SK-N-SH (cell line): ENCODE data around the gene RFTN1. TPM values are rescaled to one million over a fixed set of nuclear protein-coding genes. Genes with fewer than 3 reads are reported as not detected.
A peak's percentile ranks its signal among the peaks of the same experiment; 100 is the strongest.

Source experiments
- CTCF ChIA-PET: fragments of 300-600, 350-600 bp; formaldehyde crosslinking; extraction: SDS; loops from one replicate; lab custom pipeline; 2021; lab: Yijun Ruan, JAX
- POLR2A ChIA-PET: fragments of 350-600 bp; sonication (Branson Sonifier 250); formaldehyde crosslinking; extraction: SDS; loops from one replicate; lab custom pipeline; 2020; ENCODE audit warnings: antibody characterized with exemption, inconsistent platforms; lab: Yijun Ruan, JAX
- DNase-seq: peaks from one replicate; pipeline ENCODE4 v3.0.0; 2012
- H2AFZ ChIP-seq: fragments of 200-600 bp; sonication (generic); 2 replicates; pipeline ENCODE4 v1.8.1; 2016; ENCODE audit warnings: antibody characterized with exemption, mild to moderate bottlenecking, low read depth
- H3F3A ChIP-seq: fragments of 200-600 bp; sonication (generic); replicated peaks from 2 replicates; pipeline ENCODE3; 2016; ENCODE audit warnings: antibody characterized with exemption, mild to moderate bottlenecking; ENCODE audit not compliant: insufficient read depth
- H3K27ac ChIP-seq, 2 experiments: fragments of 200-500 bp in 1 of 2; fragments of 200-600 bp in 1 of 2; sonication (Bioruptor generic) in 1 of 2; sonication (generic), shearing (Covaris generic) in 1 of 2; 2 replicates each; pipeline versions ENCODE4 v1.5.1 to v1.6.1; 2014 to 2016; ENCODE audit warnings: low read depth in 2 of 2, inconsistent platforms in 1 of 2, low read length in 1 of 2, mild to moderate bottlenecking in 1 of 2, mixed read lengths in 1 of 2
- H3K27me3 ChIP-seq: fragments of 200-600 bp; sonication (generic), shearing (Covaris generic); 2 replicates; pipeline ENCODE4 v1.6.1; 2016; ENCODE audit warnings: mixed run types; ENCODE audit not compliant: insufficient read depth
- H3K36me3 ChIP-seq, 2 experiments: fragments of 200-500 bp in 1 of 2; fragments of 200-600 bp in 1 of 2; sonication (Bioruptor generic) in 1 of 2; sonication (generic) in 1 of 2; replicated peaks in 1 of 2; 2 replicates each; pipeline versions ENCODE3 to v1.5.1; 2014 to 2016; ENCODE audit warnings: low read length in 1 of 2, mild to moderate bottlenecking in 1 of 2; ENCODE audit not compliant: insufficient read depth in 2 of 2, control insufficient read depth in 1 of 2
- H3K4me1 ChIP-seq, 2 experiments: fragments of 200-500 bp in 1 of 2; fragments of 200-600 bp in 1 of 2; sonication (Bioruptor generic) in 1 of 2; sonication (generic), shearing (Covaris generic) in 1 of 2; 2 replicates each; pipeline versions ENCODE4 v1.5.1 to v1.6.1; 2014 to 2016; ENCODE audit warnings: low read depth in 1 of 2, low read length in 1 of 2, mixed run types in 1 of 2; ENCODE audit not compliant: insufficient read depth in 2 of 2, control insufficient read depth in 1 of 2
- H3K4me2 ChIP-seq: fragments of 200-600 bp; sonication (generic), shearing (Covaris generic); 2 replicates; pipeline ENCODE4 v1.6.1; 2017; ENCODE audit warnings: mixed run types
- H3K4me3 ChIP-seq, 2 experiments: fragments of 200-500 bp in 1 of 2; fragments of 200-600 bp in 1 of 2; sonication (Bioruptor generic) in 1 of 2; sonication (generic), shearing (Covaris generic) in 1 of 2; 2 replicates each; pipeline versions ENCODE4 v1.5.1 to v1.8.1; 2014 to 2016; ENCODE audit warnings: low read depth in 2 of 2, inconsistent platforms in 1 of 2, low read length in 1 of 2, mild to moderate bottlenecking in 1 of 2, mixed read lengths in 1 of 2, moderate library complexity in 1 of 2
- H3K79me2 ChIP-seq: fragments of 200-600 bp; sonication (generic); 2 replicates; pipeline ENCODE4 v1.8.1; 2017; ENCODE audit warnings: mild to moderate bottlenecking; ENCODE audit not compliant: insufficient read depth
- H3K9ac ChIP-seq: fragments of 200-600 bp; sonication (generic); 2 replicates; pipeline ENCODE4 v1.6.1; 2017; ENCODE audit warnings: mixed run types
- H3K9me2 ChIP-seq: fragments of 200-600 bp; sonication (generic); 2 replicates; pipeline ENCODE4 v1.6.1; 2017; ENCODE audit warnings: mixed run types
- H3K9me3 ChIP-seq: fragments of 200-600 bp; sonication (generic); 2 replicates; pipeline ENCODE4 v1.6.1; 2017; ENCODE audit warnings: mixed run types, mild to moderate bottlenecking, moderate library complexity
- H4K20me1 ChIP-seq: fragments of 200-600 bp; sonication (generic); 2 replicates; pipeline ENCODE4 v1.6.1; 2017; ENCODE audit warnings: mild to moderate bottlenecking, mixed run types; ENCODE audit not compliant: insufficient read depth
- CHD2 ChIP-seq: fragments of 150-350 bp; IDR thresholded peaks from 2 replicates; pipeline ENCODE4 v1.6.1; 2018; ENCODE audit warnings: low read length; ENCODE audit not compliant: partially characterized antibody
- ELF1 ChIP-seq: IDR thresholded peaks from 2 replicates; pipeline ENCODE4 v1.4.0; 2012
- EZH2phosphoT487 ChIP-seq: fragments of 200-600 bp; sonication (generic); IDR thresholded peaks from 2 replicates; pipeline ENCODE4 v1.6.1; 2017; ENCODE audit warnings: low read depth, mixed run types, mild to moderate bottlenecking, antibody characterized with exemption, moderate library complexity, borderline replicate concordance
- FOSL2 ChIP-seq: IDR thresholded peaks from 2 replicates; pipeline ENCODE4 v1.4.0; 2012; ENCODE audit warnings: low read depth, mild to moderate bottlenecking, moderate library complexity, borderline replicate concordance
- FOXM1 ChIP-seq: IDR thresholded peaks from 2 replicates; pipeline ENCODE4 v1.4.0; 2012; ENCODE audit warnings: low read depth, mild to moderate bottlenecking
- GABPA ChIP-seq: IDR thresholded peaks from 2 replicates; pipeline ENCODE4 v1.4.0; 2012; ENCODE audit warnings: low read depth, mild to moderate bottlenecking
- GATA2 ChIP-seq: sonication (generic); formaldehyde crosslinking; IDR thresholded peaks from 2 replicates; pipeline ENCODE4 v1.5.0; 2020; ENCODE audit warnings: mild to moderate bottlenecking, missing genetic modification reagents
- JUND ChIP-seq: IDR thresholded peaks from 2 replicates; pipeline ENCODE4 v1.4.0; 2012
- MEF2A ChIP-seq: IDR thresholded peaks from 2 replicates; pipeline ENCODE4 v1.4.0; 2012; ENCODE audit warnings: low read depth, borderline replicate concordance
- NFIC ChIP-seq: IDR thresholded peaks from 2 replicates; pipeline ENCODE4 v1.4.0; 2012; ENCODE audit warnings: borderline replicate concordance
- NRF1 ChIP-seq: IDR thresholded peaks from 2 replicates; pipeline ENCODE4 v1.6.1; 2012; ENCODE audit warnings: low read depth, mild to moderate bottlenecking, low read length
- PBX3 ChIP-seq: IDR thresholded peaks from 2 replicates; pipeline ENCODE4; 2012
- POLR2AphosphoS5 ChIP-seq: IDR thresholded peaks from 2 replicates; pipeline ENCODE4 v1.6.1; 2012; ENCODE audit warnings: low read depth, low read length
- RAD21 ChIP-seq: IDR thresholded peaks from 2 replicates; pipeline ENCODE4 v1.6.1; 2012; ENCODE audit warnings: mild to moderate bottlenecking, low read length
- RCOR1 ChIP-seq: fragments of 150-350 bp; IDR thresholded peaks from 2 replicates; pipeline ENCODE4 v1.6.1; 2017; ENCODE audit warnings: antibody characterized with exemption, low read length
- REST ChIP-seq: IDR thresholded peaks from 2 replicates; pipeline ENCODE4 v1.6.1; 2012; ENCODE audit warnings: mild to moderate bottlenecking, low read depth, low read length, moderate library complexity
- RXRA ChIP-seq: IDR thresholded peaks from 2 replicates; pipeline ENCODE4 v1.4.0; 2012; ENCODE audit warnings: low read depth, mild to moderate bottlenecking, borderline replicate concordance
- SIN3A ChIP-seq: IDR thresholded peaks from 2 replicates; pipeline ENCODE4 v1.6.1; 2012; ENCODE audit warnings: low read depth, mild to moderate bottlenecking, low read length, moderate library complexity, borderline replicate concordance
- SMC3 ChIP-seq: IDR thresholded peaks from 2 replicates; pipeline ENCODE4 v1.6.1; 2012; ENCODE audit warnings: low read depth, low read length, improper control_type of control experiment
- TAF1 ChIP-seq: IDR thresholded peaks from 2 replicates; pipeline ENCODE4 v1.6.1; 2012; ENCODE audit warnings: low read depth, mild to moderate bottlenecking, low read length, moderate library complexity, borderline replicate concordance
- TCF12 ChIP-seq: IDR thresholded peaks from 2 replicates; pipeline ENCODE4 v1.4.0; 2012
- USF2 ChIP-seq: fragments of 150-350 bp; IDR thresholded peaks from 2 replicates; pipeline ENCODE4 v1.6.1; 2017; ENCODE audit warnings: antibody characterized with exemption, low read length, low read depth, borderline replicate concordance
- YY1 ChIP-seq: IDR thresholded peaks from 2 replicates; pipeline ENCODE4 v1.4.0; 2012; ENCODE audit warnings: low read depth, mild to moderate bottlenecking
- WGBS: methylation state at CpG from one replicate; pipeline ENCODE4 v1.1.6; 2017; ENCODE audit warnings: low lambda C conversion rate; 5-methylcytosine and 5-hydroxymethylcytosine counted together
- polyA plus RNA-seq, 3 experiments: library from polyadenylated mRNA; depleted of rRNA; stranded (reverse); fragments of >200 nt; gene quantifications; 2 replicates each; pipeline ENCODE4 v1.2.3, GENCODE V29; 2012

Gene RFTN1
- polyA plus RNA-seq, 1 of the 3 experiments (the other 2 are of a cell fraction) = 21.2 TPM

GRCh38 chr3:16302082-16302631 is 211.3 kb downstream of the RFTN1 start:
- Histone ChIP-seq H2AFZ (no peak overlapping the region), H4K20me1 (no peaks in the 10 kb centered on the region), H3K4me2 (no peak overlapping the region), H3F3A (no peaks in the 10 kb centered on the region), H3K9me2 (no peaks in the 10 kb centered on the region), H3K27ac (peak overlapping the region in 1 of 2 experiments; percentile 50; a peak in 1 of 4 replicates), H3K27me3 (no peaks in the 10 kb centered on the region), H3K79me2 (no peaks in the 10 kb centered on the region), H3K36me3 (peaks cover 21 to 60% of the 10 kb centered on the region in 2 experiments), H3K4me3 (no peak overlapping the region), H3K9ac (no peak overlapping the region), H3K4me1 (peaks cover 0 to 9% of the 10 kb centered on the region in 2 experiments; a peak in 1 of 4 replicates)
- no peak for DNase-seq
- 97% methylated on average over 6 of the region's 6 CpGs for WGBS
- no peak for TF ChIP-seq MEF2A
- TF ChIP-seq SMC3 = no peak
- no peak for TF ChIP-seq RAD21
- TF ChIP-seq RCOR1 = no peak
- no peak for TF ChIP-seq FOSL2
- no peak for TF ChIP-seq YY1
- no peak for TF ChIP-seq REST
- TF ChIP-seq EZH2phosphoT487 = no peak
- no peak for TF ChIP-seq TCF12
- no peak for TF ChIP-seq CHD2
- no peak for TF ChIP-seq PBX3
- no peak for TF ChIP-seq GABPA
- no peak for TF ChIP-seq GATA2 (CRISPR knock-in tag)
- TF ChIP-seq, all 33 proteins: peak for 0
- peaks cover 2% of the 10 kb centered on the region; the same call in 1 of the 2 replicates for H3K9me3 ChIP-seq
- ChIA-PET POLR2A (no interaction called here), CTCF (interaction anchor here (1.7 to 5.8 kb wide), 2 partner anchors 11 to 12 kb away, joined by 8 to 33 read pairs; no protein-coding TSS in a partner anchor)

GRCh38 chr3:16301507-16301906 is 212.0 kb downstream of the RFTN1 start:
- DNase-seq = no peak
- no peak overlapping the region for H3K4me3 ChIP-seq
- H2AFZ ChIP-seq = no peak overlapping the region
- ChIA-PET CTCF (interaction anchor here (1.7 kb wide), 1 partner anchor 11 kb away, joined by 8 read pairs; no protein-coding TSS in a partner anchor), POLR2A (no interaction called here)
- H3K27me3 ChIP-seq = no peaks in the 10 kb centered on the region
- H3K9me3 ChIP-seq = peaks cover 4% of the 10 kb centered on the region; the same call in 1 of the 2 replicates
- peaks cover 0 to 9% of the 10 kb centered on the region in 2 experiments; a peak in 1 of 4 replicates for H3K4me1 ChIP-seq
- H4K20me1 ChIP-seq = no peaks in the 10 kb centered on the region
- no peaks in the 10 kb centered on the region for H3F3A ChIP-seq
- WGBS = 89% methylated on average over 6 of the region's 6 CpGs
- H3K9me2 ChIP-seq = no peaks in the 10 kb centered on the region
- no peak overlapping the region; a peak in 1 of 4 replicates for H3K27ac ChIP-seq
- H3K9ac ChIP-seq = no peak overlapping the region
- H3K79me2 ChIP-seq = no peaks in the 10 kb centered on the region
- peaks cover 26 to 65% of the 10 kb centered on the region in 2 experiments for H3K36me3 ChIP-seq
- TF ChIP-seq RCOR1 (no peak), NFIC (no peak), POLR2AphosphoS5 (no peak), SIN3A (no peak), CHD2 (no peak), GABPA (no peak), JUND (no peak), ELF1 (no peak), YY1 (no peak), NRF1 (no peak), TCF12 (no peak), FOXM1 (no peak), USF2 (no peak), TAF1 (no peak), RXRA (no peak), GATA2 (CRISPR knock-in tag) (no peak), MEF2A (no peak)
- no peak overlapping the region for H3K4me2 ChIP-seq
